K562 (cell line): Measurements from ENCODE around the gene GNB5. TPM values are rescaled to one million over a fixed set of nuclear protein-coding genes. Genes with fewer than 3 reads are reported as not detected.
A peak's percentile ranks its signal among the peaks of the same experiment; 100 is the strongest.

Experiments used
- CC2D1A ChIP-seq: fragments of 450-650 bp; IDR thresholded peaks from 2 replicates; pipeline ENCODE4 v1.6.1; 2017; ENCODE audit warnings: mild to moderate bottlenecking
- CCNT2 ChIP-seq: IDR thresholded peaks from 2 replicates; pipeline ENCODE4 v1.6.1; 2011; ENCODE audit warnings: borderline replicate concordance, low read depth, mild to moderate bottlenecking, moderate library complexity, mixed read lengths, low read length; ENCODE audit not compliant: insufficient read length; ENCODE audit errors: extremely low read depth
- DDX20 ChIP-seq: fragments of 450-650 bp; IDR thresholded peaks from 2 replicates; pipeline ENCODE4 v1.6.1; 2016; ENCODE audit warnings: missing genetic modification characterization, low read depth, mild to moderate bottlenecking, missing compliant biosample characterization, moderate library complexity
- DIDO1 ChIP-seq: fragments of 450-650 bp; IDR thresholded peaks from 2 replicates; pipeline ENCODE4 v1.6.1; 2016; ENCODE audit warnings: low read depth, missing biosample characterization, missing genetic modification characterization
- DNMT1 ChIP-seq: fragments of 450-650 bp; IDR thresholded peaks from 2 replicates; pipeline ENCODE4 v1.6.1; 2016; ENCODE audit warnings: antibody characterized with exemption, mild to moderate bottlenecking
- GATAD2A ChIP-seq: fragments of 450-650 bp; IDR thresholded peaks from 2 replicates; pipeline ENCODE4 v1.6.1; 2017
- KDM5B ChIP-seq: fragments of 200-600 bp; sonication (generic); IDR thresholded peaks from 2 replicates; pipeline ENCODE4 v1.6.1; 2012; ENCODE audit warnings: low read depth, mild to moderate bottlenecking, moderate library complexity, low read length, control low read depth, inconsistent platforms; ENCODE audit not compliant: insufficient replicate concordance
- LARP7 ChIP-seq: fragments of 450-650 bp; IDR thresholded peaks from 2 replicates; pipeline ENCODE4 v1.6.1; 2016
- MCM2 ChIP-seq: fragments of 450-650 bp; IDR thresholded peaks from 2 replicates; pipeline ENCODE4 v1.6.1; 2017; ENCODE audit warnings: low read depth, mild to moderate bottlenecking
- MECOM ChIP-seq: fragments of 250-450 bp; sonication (Bioruptor Pico); IDR thresholded peaks from 2 replicates; pipeline ENCODE4 v1.8.0; 2022; ENCODE audit warnings: inconsistent platforms
- NFATC3 ChIP-seq: fragments of 450-650 bp; IDR thresholded peaks from 2 replicates; pipeline ENCODE4 v1.6.1; 2017; ENCODE audit warnings: mild to moderate bottlenecking
- NFYB ChIP-seq: IDR thresholded peaks from 2 replicates; pipeline ENCODE4 v1.6.1; 2011; ENCODE audit warnings: mild to moderate bottlenecking, moderate library complexity; ENCODE audit not compliant: insufficient read length; ENCODE audit errors: extremely low read depth
- PKNOX1 ChIP-seq: fragments of 450-650 bp; IDR thresholded peaks from 2 replicates; pipeline ENCODE4 v1.6.1; 2016
- RAD21 ChIP-seq, 2 experiments: fragments of 250-450 bp in 1 of 2; fragments of 450-650 bp in 1 of 2; sonication (Bioruptor Pico) in 1 of 2; formaldehyde crosslinking in 1 of 2; IDR thresholded peaks in 1 of 2; conservative IDR thresholded peaks in 1 of 2; 2 replicates each; pipeline versions ENCODE4 v1.4.0 to v1.8.0; 2020 to 2022; ENCODE audit warnings: mild to moderate bottlenecking in 2 of 2, moderate library complexity in 1 of 2
- RAD51 ChIP-seq: fragments of 450-650 bp; IDR thresholded peaks from 2 replicates; pipeline ENCODE4 v1.7.1; 2016; ENCODE audit warnings: low read depth, mild to moderate bottlenecking, borderline replicate concordance
- SPI1 ChIP-seq: IDR thresholded peaks from 2 replicates; pipeline ENCODE4 v1.6.1; 2011; ENCODE audit warnings: low read depth, low read length, control low read depth, borderline replicate concordance
- STAG1 ChIP-seq: sonication (generic); formaldehyde crosslinking; IDR thresholded peaks from 2 replicates; pipeline ENCODE4 v1.5.0; 2020; ENCODE audit warnings: missing genetic modification reagents, borderline replicate concordance
- TCF7 ChIP-seq: sonication (generic); IDR thresholded peaks from 2 replicates; pipeline ENCODE4 v1.6.1; 2016; ENCODE audit warnings: antibody characterized with exemption, borderline replicate concordance
- ZC3H11A ChIP-seq: IDR thresholded peaks from 2 replicates; pipeline ENCODE4 v1.6.1; 2012; ENCODE audit warnings: low read depth, low read length, improper control_type of control experiment
- ZFP1 ChIP-seq: fragments of 450-650 bp; formaldehyde crosslinking; IDR thresholded peaks from 2 replicates; pipeline ENCODE4 v1.4.0; 2020; ENCODE audit warnings: mild to moderate bottlenecking, mixed read lengths
- ZNF24 ChIP-seq: fragments of 450-650 bp; IDR thresholded peaks from 2 replicates; pipeline ENCODE4 v1.6.1; 2016
- ZSCAN32 ChIP-seq: fragments of 450-650 bp; formaldehyde crosslinking; IDR thresholded peaks from 2 replicates; pipeline ENCODE4 v1.4.0; 2020; ENCODE audit warnings: mild to moderate bottlenecking, moderate library complexity
- polyA plus RNA-seq, 8 experiments: library from polyadenylated mRNA; depleted of rRNA in 4 of 8; stranded (reverse) in 5 of 8; unstranded in 3 of 8; fragments of >200 nt; fragmentation: Nextera tagmentation in 2 of 8; fragmentation: Illumina TruSeq in 1 of 8; extraction: Ambion mirVana in 2 of 8; extraction: Trizol in 1 of 8; gene quantifications; 2 replicates each; pipeline versions ENCODE4 v1.2.1 to v1.2.3, GENCODE V29; 2011 to 2014; ENCODE audit warnings: inconsistent platforms in 1 of 8, missing spikeins in 1 of 8
- total RNA-seq, 7 experiments: library from RNA; depleted of rRNA in 6 of 7; stranded (reverse); fragments of >200 nt in 6 of 7; fragmentation: Illumina TruSeq in 2 of 7; extraction: Trizol in 2 of 7; gene quantifications; 2 replicates each; pipeline versions ENCODE4 v1.2.1 to v1.2.3, GENCODE V29; 2011 to 2021; ENCODE audit warnings: low replicate concordance in 1 of 7
- TF ChIP-seq, protein P1 (sequence below): fragments of 450-650 bp; IDR thresholded peaks from 2 replicates; pipeline ENCODE4 v1.6.1; 2016; ENCODE audit warnings: missing biosample characterization, missing genetic modification characterization
- TF ChIP-seq, protein P2 (sequence below), 2 experiments: IDR thresholded peaks in 1 of 2; conservative IDR thresholded peaks in 1 of 2; 2 replicates each; pipeline ENCODE4 v1.6.1; 2016; ENCODE audit warnings: low read depth in 2 of 2, mild to moderate bottlenecking in 1 of 2, missing compliant biosample characterization in 1 of 2, missing genetic modification characterization in 1 of 2, moderate library complexity in 1 of 2
- TF ChIP-seq, protein P3 (sequence below): fragments of 200-800 bp; sonication (Bioruptor generic); IDR thresholded peaks from 2 replicates; pipeline ENCODE4 v1.6.1; 2017; ENCODE audit warnings: missing genetic modification characterization, missing compliant biosample characterization

The GNB5 gene
- total and polyA plus RNA-seq, 9 of the 15 experiments (the other 6 are each of a cell fraction or from before 2014, with no cell fraction given) = 0.11 to 2.1 (median 0.77) TPM

- TF ChIP-seq, protein P1, sequence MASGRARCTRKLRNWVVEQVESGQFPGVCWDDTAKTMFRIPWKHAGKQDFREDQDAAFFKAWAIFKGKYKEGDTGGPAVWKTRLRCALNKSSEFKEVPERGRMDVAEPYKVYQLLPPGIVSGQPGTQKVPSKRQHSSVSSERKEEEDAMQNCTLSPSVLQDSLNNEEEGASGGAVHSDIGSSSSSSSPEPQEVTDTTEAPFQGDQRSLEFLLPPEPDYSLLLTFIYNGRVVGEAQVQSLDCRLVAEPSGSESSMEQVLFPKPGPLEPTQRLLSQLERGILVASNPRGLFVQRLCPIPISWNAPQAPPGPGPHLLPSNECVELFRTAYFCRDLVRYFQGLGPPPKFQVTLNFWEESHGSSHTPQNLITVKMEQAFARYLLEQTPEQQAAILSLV (tag) = no peak
- TF ChIP-seq RAD21 (CRISPR knock-in tag; conservative IDR thresholded peaks at IDR 0.05 in 1 of 2, IDR thresholded peaks at IDR 0.05 in 1 of 2) = peak; percentile 49 to 71
- TF ChIP-seq CCNT2 = no peak
- TF ChIP-seq MCM2 = no peak
- no peak for TF ChIP-seq ZFP1 (CRISPR knock-in tag)
- TF ChIP-seq NFYB = no peak
- peak; percentile 30; the same call in 1 of the 2 replicates for TF ChIP-seq STAG1 (CRISPR knock-in tag)
- no peak for TF ChIP-seq RAD51
- no peak for TF ChIP-seq LARP7
- TF ChIP-seq ZSCAN32 (CRISPR knock-in tag) = no peak
- no peak for TF ChIP-seq TCF7
- no peak for TF ChIP-seq ZNF24
- TF ChIP-seq DNMT1 = no peak
- no peak for TF ChIP-seq DDX20
- TF ChIP-seq SPI1 = peak; percentile 89
- no peak for TF ChIP-seq KDM5B
- TF ChIP-seq DIDO1 (tag) = no peak
- no peak for TF ChIP-seq CC2D1A
- no peak for TF ChIP-seq GATAD2A
- peak; percentile 83 for TF ChIP-seq PKNOX1
- TF ChIP-seq ZC3H11A = no peak
- no peak for TF ChIP-seq MECOM (CRISPR knock-in tag)
- TF ChIP-seq, protein P2, sequence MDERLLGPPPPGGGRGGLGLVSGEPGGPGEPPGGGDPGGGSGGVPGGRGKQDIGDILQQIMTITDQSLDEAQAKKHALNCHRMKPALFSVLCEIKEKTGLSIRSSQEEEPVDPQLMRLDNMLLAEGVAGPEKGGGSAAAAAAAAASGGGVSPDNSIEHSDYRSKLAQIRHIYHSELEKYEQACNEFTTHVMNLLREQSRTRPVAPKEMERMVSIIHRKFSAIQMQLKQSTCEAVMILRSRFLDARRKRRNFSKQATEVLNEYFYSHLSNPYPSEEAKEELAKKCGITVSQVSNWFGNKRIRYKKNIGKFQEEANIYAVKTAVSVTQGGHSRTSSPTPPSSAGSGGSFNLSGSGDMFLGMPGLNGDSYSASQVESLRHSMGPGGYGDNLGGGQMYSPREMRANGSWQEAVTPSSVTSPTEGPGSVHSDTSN (CRISPR knock-in tag; IDR thresholded peaks at IDR 0.05; ENCODE audit: low read depth) = no peak
- TF ChIP-seq, protein P2 (tag; conservative IDR thresholded peaks at IDR 0.05; ENCODE audit: low read depth) = 0 out of 2 replicates have a peak, but pooled peaks have one; percentile 11
- TF ChIP-seq, protein P3, sequence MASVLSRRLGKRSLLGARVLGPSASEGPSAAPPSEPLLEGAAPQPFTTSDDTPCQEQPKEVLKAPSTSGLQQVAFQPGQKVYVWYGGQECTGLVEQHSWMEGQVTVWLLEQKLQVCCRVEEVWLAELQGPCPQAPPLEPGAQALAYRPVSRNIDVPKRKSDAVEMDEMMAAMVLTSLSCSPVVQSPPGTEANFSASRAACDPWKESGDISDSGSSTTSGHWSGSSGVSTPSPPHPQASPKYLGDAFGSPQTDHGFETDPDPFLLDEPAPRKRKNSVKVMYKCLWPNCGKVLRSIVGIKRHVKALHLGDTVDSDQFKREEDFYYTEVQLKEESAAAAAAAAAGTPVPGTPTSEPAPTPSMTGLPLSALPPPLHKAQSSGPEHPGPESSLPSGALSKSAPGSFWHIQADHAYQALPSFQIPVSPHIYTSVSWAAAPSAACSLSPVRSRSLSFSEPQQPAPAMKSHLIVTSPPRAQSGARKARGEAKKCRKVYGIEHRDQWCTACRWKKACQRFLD (CRISPR knock-in tag) = no peak
- no peak for TF ChIP-seq NFATC3
Observed at GRCh38 chr15:52227456-52227855, 36.3 kb upstream of the GNB5 start (continued).
